HEK293 (cell line): ENCODE results near the gene C1QL3.

ENCODE experiments used
- CTCF ChIP-seq: fragments of 450-650 bp; formaldehyde crosslinking; IDR thresholded peaks from 2 replicates; pipeline ENCODE4 v1.5.1; 2016; ENCODE audit warnings: missing biosample characterization, missing genetic modification characterization
- GLIS1 ChIP-seq: fragments of 450-650 bp; formaldehyde crosslinking; IDR thresholded peaks from 2 replicates; pipeline ENCODE4 v1.5.1; 2016; ENCODE audit warnings: missing biosample characterization, missing genetic modification characterization
- ZFP37 ChIP-seq: fragments of 450-650 bp; formaldehyde crosslinking; IDR thresholded peaks from 2 replicates; pipeline ENCODE4 v1.5.1; 2016; ENCODE audit warnings: missing biosample characterization, missing genetic modification characterization
- ZNF37A ChIP-seq: fragments of 450-650 bp; IDR thresholded peaks from 2 replicates; pipeline ENCODE4 v1.5.1; 2018; ENCODE audit warnings: missing biosample characterization, missing genetic modification characterization
- ZNF639 ChIP-seq: fragments of 450-650 bp; formaldehyde crosslinking; IDR thresholded peaks from 2 replicates; pipeline ENCODE4 v1.5.1; 2016; ENCODE audit warnings: missing biosample characterization, missing genetic modification characterization

- TF ChIP-seq ZNF639 (tag by site-specific recombination) (no peak), ZFP37 (tag by site-specific recombination) (no peak), ZNF37A (tag by site-specific recombination) (no peak), CTCF (tag by site-specific recombination) (no peak), GLIS1 (tag by site-specific recombination) (no peak)
Measured at GRCh38 chr10:16491933-16492332, 29.7 kb downstream of the C1QL3 start.
